ENCODE measurements around the gene SARS1.
A peak's percentile ranks its signal among the peaks of the same experiment; 100 is the strongest.
"Not testable (repeated sequence)": the region's sequence is repeated elsewhere in the genome, so short reads cannot be mapped to it uniquely, and the experiment has no call there.

Gene SARS1

GRCh38 chr1:109213824-109214693 is at the start of gene SARS1:
TSS of gene SARS1 (plus strand) at chr1:109213918. CDS start at chr1:109213993, 75 bp downstream.
- peaks cover 3% of the 10 kb centered on the region for H3K36me3 ChIP-seq (replicated peaks)
- peak; percentile 72 for DNase-seq
- H3K27me3 ChIP-seq (replicated peaks), result no peaks in the 10 kb centered on the region
- no peak for TF ChIP-seq CTCF (IDR thresholded peaks at IDR 0.05; ENCODE audit: low read depth, low read length, missing control alignments)
- H3K27ac ChIP-seq, result peak within 1 kb of the TSS; percentile 83
- H3K4me3 ChIP-seq (ENCODE audit: low read depth, low read length), result peak within 1 kb of the TSS; percentile 97
- in situ Hi-C loops (cut with HindIII; ENCODE audit: low pct_ligation_motif_present, low sequenced_read_pairs), result no loop called here

GRCh38 chr1:109164538-109164937 is 49.2 kb upstream of the SARS1 start:
- Histone ChIP-seq H3K4me3 (ENCODE audit: low read depth, low read length) (no peak overlapping the region), H3K36me3 (replicated peaks) (no peaks in the 10 kb centered on the region), H3K27me3 (replicated peaks) (no peaks in the 10 kb centered on the region), H3K27ac (no peak overlapping the region)
- DNase-seq, result no peak
- in situ Hi-C loops (cut with HindIII; ENCODE audit: low pct_ligation_motif_present, low sequenced_read_pairs), result no loop called here
- no peak for TF ChIP-seq CTCF (IDR thresholded peaks at IDR 0.05; ENCODE audit: low read depth, low read length, missing control alignments)

- no peaks in the 10 kb centered on the region for H3K36me3 ChIP-seq (replicated peaks)
These were observed 46.7 kb upstream of the SARS1 start for GRCh38 chr1:109167001-109167506.

GRCh38 chr1:109170035-109170764 is 43.5 kb upstream of the SARS1 start:
- H3K27ac ChIP-seq, result no peak overlapping the region
- H3K36me3 ChIP-seq (replicated peaks), result no peaks in the 10 kb centered on the region
- H3K27me3 ChIP-seq (replicated peaks), result no peaks in the 10 kb centered on the region
- no peak for DNase-seq
- H3K4me3 ChIP-seq (ENCODE audit: low read depth, low read length), result no peak overlapping the region
- TF ChIP-seq CTCF (IDR thresholded peaks at IDR 0.05; ENCODE audit: low read depth, low read length, missing control alignments), result no peak
- in situ Hi-C loops (cut with HindIII; ENCODE audit: low pct_ligation_motif_present, low sequenced_read_pairs), result no loop called here

More at GRCh38 chr1:109167001-109167506, 46.7 kb upstream of the SARS1 start:
- no peak for TF ChIP-seq CTCF (IDR thresholded peaks at IDR 0.05; ENCODE audit: low read depth, low read length, missing control alignments)
- Histone ChIP-seq H3K27me3 (replicated peaks) (no peaks in the 10 kb centered on the region), H3K27ac (no peak overlapping the region), H3K4me3 (ENCODE audit: low read depth, low read length) (no peak overlapping the region)
- in situ Hi-C loops (cut with HindIII; ENCODE audit: low pct_ligation_motif_present, low sequenced_read_pairs), result no loop called here
- peak; percentile 16 for DNase-seq

- Histone ChIP-seq H3K36me3 (replicated peaks) (no peaks in the 10 kb centered on the region), H3K27me3 (replicated peaks) (no peaks in the 10 kb centered on the region), H3K27ac (no peak overlapping the region), H3K4me3 (ENCODE audit: low read depth, low read length) (no peak overlapping the region)
- TF ChIP-seq CTCF (IDR thresholded peaks at IDR 0.05; ENCODE audit: low read depth, low read length, missing control alignments), result no peak
- no peak for DNase-seq
- in situ Hi-C loops (cut with HindIII; ENCODE audit: low pct_ligation_motif_present, low sequenced_read_pairs), result no loop called here
These were observed 42.1 kb upstream of the SARS1 start for GRCh38 chr1:109171646-109172045.

GRCh38 chr1:109176349-109176748 is 37.4 kb upstream of the SARS1 start:
- H3K4me3 ChIP-seq (ENCODE audit: low read depth, low read length); in situ Hi-C loops (cut with HindIII; ENCODE audit: low pct_ligation_motif_present, low sequenced_read_pairs); H3K27ac ChIP-seq; H3K36me3 ChIP-seq (replicated peaks); DNase-seq; H3K27me3 ChIP-seq (replicated peaks): not testable (repeated sequence)

- H3K4me3 ChIP-seq (ENCODE audit: low read depth, low read length); H3K27ac ChIP-seq; H3K36me3 ChIP-seq (replicated peaks); DNase-seq; H3K27me3 ChIP-seq (replicated peaks); in situ Hi-C loops (cut with HindIII; ENCODE audit: low pct_ligation_motif_present, low sequenced_read_pairs): not testable (repeated sequence)
These were observed 33.0 kb upstream of the SARS1 start for GRCh38 chr1:109180715-109181084.

Measured in brain microvascular endothelial cell (primary cell).